ENCODE measurements around the gene RPS8.
"Not testable (repeated sequence)": the region's sequence is repeated elsewhere in the genome, so short reads cannot be mapped to it uniquely, and the experiment has no call there.

The RPS8 gene

DNA sequence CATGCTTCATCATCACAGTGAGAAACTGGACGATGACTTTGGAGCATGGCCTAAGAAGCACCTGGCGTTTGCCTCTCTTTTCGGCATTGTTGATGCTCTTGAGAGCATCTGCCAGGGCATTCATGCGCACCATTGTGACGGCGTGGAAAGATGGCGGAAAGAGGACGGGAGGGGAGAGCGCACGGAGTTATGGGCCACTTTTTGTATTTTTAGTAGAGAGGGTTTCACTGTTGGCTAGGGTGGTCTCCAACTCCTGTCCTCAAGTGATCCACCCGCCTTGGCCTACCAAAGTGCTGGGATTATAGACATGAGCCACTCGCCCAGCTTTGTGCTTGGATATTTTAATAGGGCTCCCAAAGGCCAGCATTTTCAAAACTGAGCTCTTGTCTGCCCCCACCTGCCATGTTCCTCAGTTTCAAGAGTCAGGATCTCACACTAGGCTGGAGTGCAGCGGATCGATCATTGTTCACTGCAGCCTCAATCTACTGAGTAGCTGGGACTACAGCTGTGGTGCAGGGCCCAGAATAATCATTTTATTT is 5.3 kb downstream of the RPS8 start:
- DNase-seq (ENCODE audit: low spot score), result no peak

DNA sequence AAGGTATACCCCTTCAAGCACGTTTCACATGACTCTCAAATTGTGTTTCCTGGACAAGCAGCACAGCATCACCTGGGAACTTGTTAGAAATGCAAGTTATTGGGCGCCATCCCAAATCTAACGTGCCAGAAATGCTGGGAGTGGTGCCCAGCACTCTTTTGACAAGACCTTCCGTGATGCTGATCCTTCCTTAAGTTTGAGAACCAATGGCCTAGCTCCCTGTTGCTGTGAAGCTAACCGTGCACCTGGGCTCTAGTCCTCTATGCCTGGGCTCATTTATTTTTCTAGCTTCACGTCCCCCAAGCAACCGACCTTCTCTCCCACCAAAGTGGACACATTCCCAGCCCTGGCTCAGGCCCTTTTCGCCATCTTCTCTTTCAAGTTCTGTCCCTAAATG is 8.4 kb downstream of the RPS8 start:
- DNase-seq (ENCODE audit: low spot score), result no peak

DNA sequence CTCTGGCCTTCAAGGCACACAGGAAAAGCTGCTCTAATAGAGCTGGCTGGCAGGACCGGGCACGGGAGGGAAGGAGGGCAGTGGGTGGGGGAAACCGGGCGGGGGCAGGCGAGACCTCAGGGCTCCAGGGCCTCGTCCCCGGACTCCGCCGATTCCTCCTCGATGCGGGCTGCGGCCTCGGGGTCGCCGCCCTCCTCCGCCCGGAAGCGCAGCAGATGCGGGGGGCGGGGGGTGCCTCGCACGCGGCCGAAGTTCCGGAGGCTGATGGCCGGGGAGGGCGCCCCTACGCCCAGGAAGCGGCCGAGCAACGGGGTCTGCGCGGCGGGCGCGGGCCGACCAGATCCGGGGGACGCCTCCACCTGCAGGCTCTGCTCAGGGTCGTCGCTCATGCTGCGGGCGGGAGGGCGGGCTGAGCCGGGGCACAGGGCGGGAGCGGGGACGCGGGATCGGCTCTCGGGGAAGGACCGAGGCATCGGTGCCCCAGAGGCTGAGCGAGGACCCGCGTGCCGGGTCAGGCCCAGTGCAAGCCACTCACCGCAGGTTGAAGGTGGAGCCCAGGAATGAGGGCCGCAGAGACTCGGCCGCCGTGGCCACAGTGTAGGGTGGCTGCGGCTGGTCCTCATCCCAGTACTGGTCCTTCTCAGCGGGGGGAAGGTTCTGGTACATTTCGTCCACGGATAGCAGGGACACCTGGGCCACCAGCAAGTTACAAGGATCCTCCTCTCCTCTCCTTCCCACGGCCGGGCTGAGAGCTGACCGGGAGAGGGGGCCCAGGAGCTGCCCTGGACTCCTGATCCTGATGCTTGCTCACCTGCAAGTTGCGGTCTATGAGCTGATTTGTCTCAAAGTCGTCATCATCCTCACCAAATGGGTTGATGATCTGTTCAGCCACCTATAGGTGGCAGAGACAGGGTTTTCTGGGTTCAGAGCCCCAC is 9.0 kb downstream of the RPS8 start:
- no peak for DNase-seq (ENCODE audit: low spot score)

DNA sequence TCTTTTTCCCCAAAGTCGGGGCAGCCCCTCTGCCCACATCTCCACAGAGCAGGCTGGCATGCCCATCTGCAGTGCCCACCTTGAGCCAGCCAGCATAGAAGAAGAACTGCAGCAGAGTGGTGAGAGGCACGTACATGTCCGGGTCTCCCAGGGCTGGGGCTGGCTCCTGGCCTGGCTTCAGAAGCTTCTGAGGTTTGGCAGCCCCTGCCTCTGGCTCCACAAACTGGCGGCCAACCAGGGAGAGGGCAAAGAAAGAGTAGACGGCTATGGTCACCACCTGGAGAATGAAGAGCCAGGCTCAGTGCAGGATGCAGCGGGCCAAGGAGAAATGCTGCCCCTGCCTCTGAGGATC is 9.7 kb downstream of the RPS8 start:
- DNase-seq (ENCODE audit: low spot score), result no peak

DNA sequence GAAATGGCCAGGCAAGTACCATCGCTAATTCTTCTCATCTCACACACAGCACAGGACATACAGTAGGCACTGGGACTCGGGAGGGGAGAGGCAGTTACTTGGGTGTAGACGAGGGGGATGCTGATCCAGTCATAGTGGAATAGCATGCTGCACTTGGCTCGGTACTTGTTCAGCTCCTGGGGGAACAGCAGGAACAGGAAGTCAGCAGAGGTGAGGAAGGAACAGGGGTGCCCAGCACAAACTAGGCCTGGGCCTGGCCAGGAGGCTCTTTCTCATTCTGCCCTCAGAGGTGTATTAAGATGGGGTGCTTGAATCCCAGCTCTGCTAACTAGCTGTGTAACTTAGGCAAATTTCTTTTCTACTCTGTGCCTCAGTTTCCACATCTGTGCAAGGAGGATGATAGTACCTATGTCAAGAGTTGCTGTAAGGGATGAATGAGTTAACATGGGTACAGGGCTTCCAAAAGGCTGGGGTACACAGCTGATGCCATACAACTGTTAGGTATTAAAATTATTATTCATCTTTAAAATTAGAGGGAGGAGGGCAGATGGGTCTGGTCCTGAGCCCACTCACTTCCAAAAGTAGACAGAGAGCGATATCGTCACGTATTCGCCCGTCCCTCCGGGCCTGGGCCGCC is 10.3 kb downstream of the RPS8 start:
- no peak for DNase-seq (ENCODE audit: low spot score)

DNA sequence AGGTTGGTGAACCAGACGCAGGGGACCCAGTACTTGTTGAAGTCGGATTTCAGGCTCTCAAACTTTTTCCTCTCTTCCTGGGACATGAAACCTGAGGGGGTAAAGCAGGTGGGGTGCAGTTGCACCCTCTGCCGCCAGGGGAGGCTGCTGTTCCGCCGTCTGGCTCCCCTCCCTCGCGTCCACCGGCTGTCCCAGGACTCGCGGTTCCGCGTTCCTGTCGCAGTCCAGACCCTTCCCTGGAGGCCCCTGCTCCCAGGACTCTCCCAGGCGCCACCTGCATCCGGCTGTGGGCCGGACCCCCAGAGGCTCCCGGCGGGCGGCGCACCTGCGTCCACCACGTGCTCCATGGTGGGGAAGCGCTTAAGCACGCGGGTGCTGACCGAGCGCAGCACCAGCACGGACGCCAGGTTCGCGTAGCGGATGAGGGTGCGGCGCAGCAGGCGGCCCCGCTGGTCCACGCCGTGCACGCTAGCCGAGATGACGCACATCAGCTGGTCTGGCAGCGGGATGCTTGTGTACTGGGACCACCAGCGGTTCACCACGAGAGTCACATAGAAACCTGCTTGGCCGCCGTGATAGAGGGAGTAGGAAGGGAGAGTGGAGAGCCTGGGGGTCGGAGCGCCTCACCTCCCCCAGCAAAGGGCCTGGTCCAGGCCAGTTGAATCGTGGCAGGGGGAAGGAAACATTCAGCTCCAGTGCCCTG is 10.9 kb downstream of the RPS8 start:
- peak; percentile 46 for DNase-seq (ENCODE audit: low spot score)

DNA sequence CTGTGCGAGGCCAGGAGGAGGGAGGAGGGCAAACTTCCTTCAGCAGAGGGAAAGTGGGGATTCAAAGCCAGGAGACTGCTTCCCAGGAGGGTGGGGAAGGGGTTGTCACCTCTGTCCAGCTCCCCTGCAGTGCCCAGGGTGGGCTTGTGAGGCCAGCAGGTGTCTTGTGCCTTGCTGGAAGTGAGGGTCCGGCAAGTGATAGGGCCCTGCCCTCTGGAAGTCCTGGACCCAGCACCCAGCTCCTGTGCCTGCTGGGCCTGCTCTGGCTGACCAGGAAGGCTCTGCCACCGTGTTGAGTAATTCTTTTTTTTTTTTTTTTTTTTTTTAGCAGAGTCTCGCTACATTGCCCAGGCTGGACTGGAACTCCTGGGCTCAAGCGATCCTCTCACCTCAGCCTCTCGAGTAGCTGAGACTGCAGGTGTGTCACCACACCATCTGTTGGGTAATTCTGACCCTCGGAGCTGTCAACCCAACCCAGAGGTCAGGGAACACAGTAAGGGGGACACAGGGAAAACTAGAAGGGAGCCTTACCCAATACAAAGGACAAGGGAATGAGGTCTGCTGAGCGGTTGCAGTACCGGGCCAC is 11.6 kb downstream of the RPS8 start:
- no peak for DNase-seq (ENCODE audit: low spot score)

DNA sequence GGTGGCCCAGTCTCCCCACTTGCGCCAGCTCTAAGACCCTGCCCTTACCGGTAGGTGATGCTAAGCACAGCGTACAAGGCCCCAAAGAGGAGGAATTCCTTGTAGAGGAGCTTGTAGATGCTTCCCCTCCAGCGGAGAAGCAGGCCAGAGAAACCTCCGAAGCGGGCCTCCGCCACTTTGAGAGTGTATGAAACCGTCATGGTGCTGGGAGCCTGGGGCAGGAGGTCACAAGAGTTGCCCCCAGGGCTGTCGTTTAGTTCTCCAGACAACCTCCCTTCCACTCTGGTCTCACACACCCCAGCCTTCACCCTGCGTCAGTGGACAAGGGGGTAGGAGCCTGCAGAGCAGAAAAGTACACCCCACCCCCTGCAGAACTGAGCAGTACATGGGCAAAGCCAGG is 12.2 kb downstream of the RPS8 start:
- no peak for DNase-seq (ENCODE audit: low spot score)

DNA sequence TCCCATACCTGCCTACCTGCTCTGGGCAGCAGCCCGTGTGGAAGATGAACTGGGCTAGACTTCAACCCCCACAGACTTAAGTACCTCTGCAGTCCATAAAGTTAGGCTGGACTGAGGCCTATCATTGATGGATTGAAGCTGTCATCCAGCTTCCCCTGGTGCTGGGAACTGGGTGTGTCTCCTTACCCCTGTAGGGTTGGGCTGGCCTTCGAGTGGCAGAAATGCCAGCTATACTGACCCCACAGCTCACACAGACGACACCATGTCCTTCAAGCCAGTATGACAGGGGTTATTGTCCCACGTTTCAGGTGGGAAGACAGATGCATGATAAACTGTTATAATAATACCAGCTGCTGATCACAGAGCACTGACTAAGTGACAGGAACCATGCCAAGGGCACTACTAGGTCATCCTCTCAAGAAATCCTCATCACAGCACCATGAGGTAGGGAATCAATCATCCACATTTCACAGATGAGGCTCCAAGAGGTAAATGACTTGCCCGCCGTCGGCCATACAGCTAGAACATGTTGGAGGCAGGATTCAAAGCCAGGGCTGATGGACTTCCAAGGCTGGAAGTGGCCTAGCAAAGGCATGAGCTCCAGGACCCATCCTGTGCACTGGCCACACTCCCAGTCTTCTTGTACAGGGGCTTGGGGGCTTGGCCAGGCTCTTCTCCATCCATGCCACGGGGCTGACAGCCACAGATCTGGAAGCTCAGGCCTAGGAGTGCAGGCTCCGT is 12.9 kb downstream of the RPS8 start, which contains the start of gene BEST4:
TSS of gene BEST4 (minus strand) at position 51 of the 741 bp plus-strand sequence. CDS start 465 bp downstream, outside the sequence.
- no peak for DNase-seq (ENCODE audit: low spot score)

DNA sequence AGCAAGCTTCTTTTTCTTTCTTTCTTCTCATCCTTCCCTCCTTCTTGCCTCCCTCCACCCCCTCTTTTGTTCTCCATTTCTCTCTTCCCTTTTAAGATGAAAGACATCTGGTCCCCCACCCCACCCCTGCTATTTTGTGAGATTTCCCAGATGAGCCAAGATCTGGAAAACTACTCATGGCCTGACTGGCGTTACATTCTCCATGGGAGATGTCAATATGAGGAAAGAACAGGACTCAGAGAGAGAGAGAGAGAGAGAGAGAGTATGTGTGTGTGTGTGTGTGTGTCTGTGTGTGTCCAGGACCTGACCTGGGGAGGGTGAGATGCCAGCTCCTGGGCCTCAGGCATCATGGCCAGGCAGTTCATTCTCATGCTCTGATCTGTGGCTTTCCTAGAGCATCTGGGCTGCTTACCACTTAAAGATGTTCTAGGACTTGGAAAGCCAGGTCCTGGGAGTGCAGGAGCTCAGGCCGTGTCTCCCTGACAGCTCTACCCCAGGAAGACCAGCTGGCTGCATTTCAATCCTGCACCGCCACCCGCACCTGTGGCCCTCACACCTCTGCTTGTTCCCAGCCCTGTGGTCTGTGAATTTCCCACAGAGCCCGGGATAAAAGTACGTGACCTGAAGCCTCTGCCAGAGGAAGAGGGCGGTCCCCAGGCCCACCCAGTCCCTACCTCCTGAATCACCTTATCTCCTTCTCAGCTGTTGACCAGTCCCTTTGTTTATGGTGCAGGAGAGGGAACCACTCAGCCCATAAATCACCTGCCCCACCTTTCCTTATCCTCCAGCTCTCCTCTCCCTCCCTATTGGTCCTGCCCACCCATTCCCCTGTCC is 15.8 kb downstream of the RPS8 start:
- DNase-seq (ENCODE audit: low spot score), result no peak

DNA sequence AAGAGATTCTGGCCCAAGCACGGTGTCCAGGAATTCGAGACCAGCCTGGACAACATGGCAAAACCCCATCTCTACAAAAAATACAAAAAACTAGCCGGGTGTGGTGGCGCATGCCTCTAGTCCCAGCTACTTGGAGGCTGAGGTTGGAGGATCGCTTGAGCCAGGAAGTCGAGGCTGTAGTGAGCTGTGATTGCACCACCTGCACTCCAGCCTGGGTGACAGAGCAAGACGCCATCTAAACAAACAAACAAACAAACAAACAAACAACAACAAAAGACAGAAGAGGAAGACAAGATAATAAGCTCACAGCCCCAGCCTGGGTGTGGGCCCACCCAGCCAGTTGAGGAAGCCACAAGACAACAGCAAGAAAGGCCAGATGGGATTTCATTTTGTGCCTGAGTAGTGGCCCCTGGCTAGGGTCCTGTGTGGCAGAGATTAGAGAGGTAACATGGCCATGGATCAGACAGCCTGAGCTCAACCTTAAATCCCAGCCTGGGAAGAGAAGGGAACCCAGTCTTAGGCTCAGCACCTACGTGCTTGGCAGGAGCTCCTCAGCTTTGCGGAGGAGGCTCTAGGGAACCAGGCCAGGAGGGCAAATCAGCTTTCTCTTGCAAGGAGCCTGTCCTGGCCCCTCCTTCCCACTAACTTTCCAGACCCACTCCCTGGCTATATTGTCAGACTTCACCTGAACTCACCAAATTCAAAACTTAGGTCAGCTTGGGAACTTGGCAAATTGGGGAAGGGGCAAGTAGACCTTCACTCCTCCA is 17.6 kb downstream of the RPS8 start:
- DNase-seq (ENCODE audit: low spot score), result no peak

DNA sequence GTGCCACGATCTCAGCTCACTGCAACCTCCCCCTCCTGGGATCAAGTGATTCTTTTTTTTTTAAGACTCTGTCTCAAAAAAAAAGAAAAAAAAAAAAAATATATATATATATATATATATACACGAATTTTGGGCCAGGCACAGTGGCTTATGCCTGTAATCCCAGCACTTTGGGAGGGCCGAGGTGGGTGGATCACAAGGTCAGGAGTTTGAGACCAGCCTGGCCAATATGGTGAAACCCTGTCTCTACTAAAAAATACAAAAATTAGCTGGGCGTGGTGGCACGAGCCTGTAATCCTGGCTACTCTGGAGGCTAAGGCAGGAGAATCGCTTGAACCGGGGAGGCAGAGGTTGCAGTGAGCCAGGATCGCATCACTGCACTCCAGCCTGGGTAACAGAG is 22.5 kb downstream of the RPS8 start:
- not testable (repeated sequence) for DNase-seq (ENCODE audit: low spot score)

DNA sequence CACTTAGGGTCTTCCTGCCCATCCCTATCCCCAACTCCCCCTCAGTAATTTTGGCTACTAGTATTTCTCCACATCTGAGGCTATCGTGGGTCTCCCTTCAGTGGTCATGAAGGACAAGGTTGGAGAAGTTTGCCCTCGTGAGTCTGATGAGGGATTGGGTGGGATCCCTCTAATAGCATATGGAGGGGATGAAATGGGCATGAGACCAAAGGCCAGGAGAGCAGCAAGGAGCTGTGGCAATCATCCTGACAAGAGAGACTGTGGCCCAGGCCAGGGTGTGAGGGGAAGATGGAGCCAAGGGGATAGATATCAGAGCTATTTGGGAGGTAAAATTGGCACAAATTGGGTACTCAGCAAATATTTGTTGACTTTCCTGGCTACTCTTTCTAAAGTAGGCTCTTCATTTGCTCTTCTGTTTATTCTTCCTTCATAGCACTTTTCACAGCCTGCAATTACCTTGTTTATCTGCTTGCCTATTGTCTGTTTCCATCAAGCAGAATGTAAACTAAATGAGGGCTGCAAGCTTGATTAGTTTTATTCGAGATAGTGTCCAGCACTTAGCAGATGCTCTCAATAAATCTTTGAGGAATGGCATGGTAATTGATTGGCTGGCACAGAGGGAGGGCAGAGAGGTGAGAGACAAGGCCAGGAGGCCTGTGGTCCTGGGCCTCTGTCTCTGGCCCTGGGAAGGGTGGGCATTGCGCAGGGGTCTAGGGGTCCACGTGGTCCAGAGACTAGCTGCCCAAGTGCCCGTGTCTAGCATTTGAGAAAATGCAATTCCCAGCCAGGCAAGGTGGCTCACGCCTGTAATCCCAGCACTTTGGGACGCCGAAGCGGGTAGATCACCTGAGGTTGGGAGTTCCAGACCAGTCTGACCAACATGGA is 23.4 kb downstream of the RPS8 start:
- no peak for DNase-seq (ENCODE audit: low spot score)

DNA sequence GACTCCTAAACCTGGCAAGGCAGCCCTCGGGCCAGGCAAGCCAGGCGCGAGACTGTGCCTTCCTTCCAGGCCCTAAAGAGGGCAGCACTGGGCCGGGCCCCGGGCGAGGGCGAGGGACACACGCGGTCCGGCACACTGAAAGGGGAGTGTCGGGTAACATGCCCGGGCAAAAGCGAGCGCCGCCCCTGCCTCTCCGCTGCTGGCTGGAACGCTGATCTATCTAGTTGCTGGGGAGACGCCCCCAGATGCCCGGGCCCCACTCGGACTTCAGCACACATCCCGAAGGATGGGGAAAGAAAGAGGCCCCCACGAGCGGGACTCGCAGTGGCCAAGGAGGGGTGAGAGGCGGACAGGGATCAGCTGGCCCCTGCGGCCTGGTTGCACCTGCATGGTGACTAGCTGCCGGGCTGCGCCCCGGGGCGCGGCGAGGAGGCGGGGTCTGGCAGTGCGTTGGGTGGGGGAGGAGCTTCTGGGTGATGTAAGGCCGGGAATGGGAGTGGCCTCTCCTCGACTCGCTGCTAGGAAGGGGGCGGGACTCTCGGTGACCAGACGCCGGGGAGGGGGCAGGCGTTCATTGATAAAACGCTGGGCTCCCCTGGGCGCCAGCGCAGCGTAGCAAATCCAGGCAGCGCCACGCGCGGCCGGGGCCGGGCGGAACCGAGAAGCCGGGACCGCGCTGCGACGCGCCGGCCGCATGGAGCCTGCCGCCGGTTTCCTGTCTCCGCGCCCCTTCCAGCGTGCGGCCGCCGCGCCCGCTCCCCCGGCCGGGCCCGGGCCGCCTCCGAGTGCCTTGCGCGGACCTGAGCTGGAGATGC is 24.6 kb downstream of the RPS8 start, which contains the start of gene PLK3:
TSS of gene PLK3 (plus strand) at position 608 of the 815 bp plus-strand sequence. CDS start at position 695, 87 bp downstream.
- DNase-seq (ENCODE audit: low spot score), result peak; percentile 98

DNA sequence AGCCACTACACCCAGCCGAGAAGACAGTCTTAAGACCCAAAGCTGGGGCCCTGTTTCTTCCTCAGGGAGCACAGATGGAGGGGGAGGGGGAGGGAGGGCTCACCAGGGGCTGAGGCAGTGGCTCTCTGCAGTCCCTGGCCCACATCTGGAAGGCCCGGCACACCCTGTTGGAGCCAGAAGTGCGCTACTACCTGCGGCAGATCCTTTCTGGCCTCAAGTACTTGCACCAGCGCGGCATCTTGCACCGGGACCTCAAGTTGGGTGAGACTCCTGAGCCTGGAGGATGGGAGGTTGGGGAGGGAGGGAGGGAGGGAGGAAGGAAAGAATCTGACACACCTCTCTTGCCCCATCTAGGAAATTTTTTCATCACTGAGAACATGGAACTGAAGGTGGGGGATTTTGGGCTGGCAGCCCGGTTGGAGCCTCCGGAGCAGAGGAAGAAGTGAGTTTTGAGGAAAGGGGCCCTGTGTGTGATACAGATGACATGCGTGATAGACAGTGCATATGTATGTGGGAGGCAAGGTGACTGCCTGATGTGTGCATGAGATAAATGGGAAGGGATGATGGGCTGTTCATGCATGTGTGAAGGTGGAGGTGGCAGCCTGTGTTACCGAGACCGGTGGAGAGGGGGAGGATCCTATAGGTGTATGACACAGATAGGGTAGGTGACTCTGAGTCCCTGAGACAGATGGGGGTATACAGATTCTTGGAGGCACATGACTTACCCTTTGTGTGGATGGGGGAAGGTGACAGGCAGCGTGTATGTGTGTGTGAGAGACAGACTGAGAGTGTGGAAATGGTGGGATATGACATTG is 26.4 kb downstream of the RPS8 start:
- no peak for DNase-seq (ENCODE audit: low spot score)

DNA sequence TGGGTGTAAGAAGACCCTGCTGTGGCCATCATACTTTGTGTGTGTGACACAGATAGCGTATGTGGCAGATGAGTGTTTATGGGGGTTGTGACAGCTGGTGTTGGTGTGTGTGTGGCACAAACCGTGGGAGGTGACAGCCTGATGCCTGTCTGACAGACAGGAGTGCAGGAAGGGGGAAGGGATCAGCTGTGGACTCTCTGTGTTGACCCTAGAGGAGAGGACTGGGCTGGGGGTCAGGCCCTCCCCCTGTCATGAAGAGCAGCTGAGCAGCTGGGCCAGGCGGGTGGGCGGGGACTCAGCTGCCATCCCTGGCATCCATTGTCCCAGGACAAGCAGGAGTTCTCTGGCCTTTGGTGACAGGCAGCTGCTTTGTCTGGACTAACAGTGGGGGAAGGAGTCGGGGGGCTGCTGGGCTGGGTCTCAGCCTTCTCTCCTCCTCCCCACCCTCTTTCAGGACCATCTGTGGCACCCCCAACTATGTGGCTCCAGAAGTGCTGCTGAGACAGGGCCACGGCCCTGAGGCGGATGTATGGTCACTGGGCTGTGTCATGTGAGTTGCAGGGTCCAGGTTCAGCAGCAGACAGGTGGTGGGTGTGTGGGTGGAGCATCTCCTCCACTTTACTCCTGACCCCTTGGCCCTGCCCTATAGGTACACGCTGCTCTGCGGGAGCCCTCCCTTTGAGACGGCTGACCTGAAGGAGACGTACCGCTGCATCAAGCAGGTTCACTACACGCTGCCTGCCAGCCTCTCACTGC is 27.1 kb downstream of the RPS8 start:
- DNase-seq (ENCODE audit: low spot score), result no peak

Data from AG08395 (cell line).